ENCODE data around the gene ITGAE. TPM values are rescaled to one million over a fixed set of nuclear protein-coding genes. Genes with fewer than 3 reads are reported as not detected.

The ITGAE gene
- total and polyA plus RNA-seq, 10 of the 15 experiments (the other 5 are each of a cell fraction or from before 2014, with no cell fraction given) = 13.1 to 161 (median 34.8) TPM

GRCh38 chr17:3762922-3763776 is 37.8 kb downstream of the ITGAE start (continued):
- TF ChIP-seq EED (IDR thresholded peaks at IDR 0.05; ENCODE audit: low read depth) (peak; percentile 81), SMAD5 (IDR thresholded peaks at IDR 0.05; ENCODE audit: low read depth) (no peak), NFIC (IDR thresholded peaks at IDR 0.05; ENCODE audit: low read depth, low read length) (peak; percentile 87; the same call in 1 of the 2 replicates), SUPT20H (IDR thresholded peaks at IDR 0.05; ENCODE audit: borderline replicate concordance, control insufficient read depth, low read depth, low read length) (no peak), BACH1 (IDR thresholded peaks at IDR 0.05; ENCODE audit: borderline replicate concordance) (peak; percentile 95), HDGF (IDR thresholded peaks at IDR 0.05) (peak; percentile 92), STAT3 (IDR thresholded peaks at IDR 0.05; ENCODE audit: low read depth, low read length) (0 out of 2 replicates have a peak, but pooled peaks have one; percentile 19), ZNF24 (IDR thresholded peaks at IDR 0.05) (peak; percentile 99), EZH2 (IDR thresholded peaks at IDR 0.05; ENCODE audit: borderline replicate concordance, control insufficient read depth, low read depth, low read length) (no peak), CREB1 (IDR thresholded peaks at IDR 0.05; ENCODE audit: low read depth) (peak; percentile 59; the same call in 1 of the 2 replicates), CUX1 (IDR thresholded peaks at IDR 0.05; ENCODE audit: insufficient replicate concordance, low read depth, low read length) (no peak), TARDBP (IDR thresholded peaks at IDR 0.05; ENCODE audit: borderline replicate concordance) (no peak), SPI1 (IDR thresholded peaks at IDR 0.05; ENCODE audit: borderline replicate concordance, insufficient read depth, low read depth, low read length) (peak; percentile 73), MYC (IDR thresholded peaks at IDR 0.05; ENCODE audit: insufficient read depth, insufficient read length, insufficient replicate concordance, low read length, severe bottlenecking) (no peak), SKIL (IDR thresholded peaks at IDR 0.05; ENCODE audit: low read depth, poor library complexity, severe bottlenecking) (peak; percentile 95)
- TF ChIP-seq, protein P1, sequence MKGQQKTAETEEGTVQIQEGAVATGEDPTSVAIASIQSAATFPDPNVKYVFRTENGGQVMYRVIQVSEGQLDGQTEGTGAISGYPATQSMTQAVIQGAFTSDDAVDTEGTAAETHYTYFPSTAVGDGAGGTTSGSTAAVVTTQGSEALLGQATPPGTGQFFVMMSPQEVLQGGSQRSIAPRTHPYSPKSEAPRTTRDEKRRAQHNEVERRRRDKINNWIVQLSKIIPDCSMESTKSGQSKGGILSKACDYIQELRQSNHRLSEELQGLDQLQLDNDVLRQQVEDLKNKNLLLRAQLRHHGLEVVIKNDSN (IDR thresholded peaks at IDR 0.05; ENCODE audit: borderline replicate concordance, extremely low read length, insufficient read depth, low read depth, low read length) = no peak
- TF ChIP-seq, protein P2, sequence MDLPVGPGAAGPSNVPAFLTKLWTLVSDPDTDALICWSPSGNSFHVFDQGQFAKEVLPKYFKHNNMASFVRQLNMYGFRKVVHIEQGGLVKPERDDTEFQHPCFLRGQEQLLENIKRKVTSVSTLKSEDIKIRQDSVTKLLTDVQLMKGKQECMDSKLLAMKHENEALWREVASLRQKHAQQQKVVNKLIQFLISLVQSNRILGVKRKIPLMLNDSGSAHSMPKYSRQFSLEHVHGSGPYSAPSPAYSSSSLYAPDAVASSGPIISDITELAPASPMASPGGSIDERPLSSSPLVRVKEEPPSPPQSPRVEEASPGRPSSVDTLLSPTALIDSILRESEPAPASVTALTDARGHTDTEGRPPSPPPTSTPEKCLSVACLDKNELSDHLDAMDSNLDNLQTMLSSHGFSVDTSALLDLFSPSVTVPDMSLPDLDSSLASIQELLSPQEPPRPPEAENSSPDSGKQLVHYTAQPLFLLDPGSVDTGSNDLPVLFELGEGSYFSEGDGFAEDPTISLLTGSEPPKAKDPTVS (IDR thresholded peaks at IDR 0.05; ENCODE audit: low read depth, low read length) = no peak

Measured in GM12878 (cell line).